T-helper 1 cell treated with Interleukin-12 subunit alpha and Interleukin-12 subunit beta and Interleukin-4 antibody, amounts not matched to agents 30 ng/mL and 1 ng/mL, for 36 hours (primary cell): ENCODE measurements around the gene DHX34. TPM values are rescaled to one million over a fixed set of nuclear protein-coding genes. Genes with fewer than 3 reads are reported as not detected.
"Not testable (repeated sequence)": the region's sequence is repeated elsewhere in the genome, so short reads cannot be mapped to it uniquely, and the experiment has no call there.

Experiments used
- intact Hi-C: fragments of 100-400 bp; cut with micrococcal nuclease; formaldehyde crosslinking; loops from one replicate; pipeline ENCODE4 v1.15.1; 2024
- total RNA-seq: library from RNA; stranded (reverse); gene quantifications from 2 replicates; pipeline ENCODE4 v1.2.3, GENCODE V29; 2022

DHX34 gene, protein sequence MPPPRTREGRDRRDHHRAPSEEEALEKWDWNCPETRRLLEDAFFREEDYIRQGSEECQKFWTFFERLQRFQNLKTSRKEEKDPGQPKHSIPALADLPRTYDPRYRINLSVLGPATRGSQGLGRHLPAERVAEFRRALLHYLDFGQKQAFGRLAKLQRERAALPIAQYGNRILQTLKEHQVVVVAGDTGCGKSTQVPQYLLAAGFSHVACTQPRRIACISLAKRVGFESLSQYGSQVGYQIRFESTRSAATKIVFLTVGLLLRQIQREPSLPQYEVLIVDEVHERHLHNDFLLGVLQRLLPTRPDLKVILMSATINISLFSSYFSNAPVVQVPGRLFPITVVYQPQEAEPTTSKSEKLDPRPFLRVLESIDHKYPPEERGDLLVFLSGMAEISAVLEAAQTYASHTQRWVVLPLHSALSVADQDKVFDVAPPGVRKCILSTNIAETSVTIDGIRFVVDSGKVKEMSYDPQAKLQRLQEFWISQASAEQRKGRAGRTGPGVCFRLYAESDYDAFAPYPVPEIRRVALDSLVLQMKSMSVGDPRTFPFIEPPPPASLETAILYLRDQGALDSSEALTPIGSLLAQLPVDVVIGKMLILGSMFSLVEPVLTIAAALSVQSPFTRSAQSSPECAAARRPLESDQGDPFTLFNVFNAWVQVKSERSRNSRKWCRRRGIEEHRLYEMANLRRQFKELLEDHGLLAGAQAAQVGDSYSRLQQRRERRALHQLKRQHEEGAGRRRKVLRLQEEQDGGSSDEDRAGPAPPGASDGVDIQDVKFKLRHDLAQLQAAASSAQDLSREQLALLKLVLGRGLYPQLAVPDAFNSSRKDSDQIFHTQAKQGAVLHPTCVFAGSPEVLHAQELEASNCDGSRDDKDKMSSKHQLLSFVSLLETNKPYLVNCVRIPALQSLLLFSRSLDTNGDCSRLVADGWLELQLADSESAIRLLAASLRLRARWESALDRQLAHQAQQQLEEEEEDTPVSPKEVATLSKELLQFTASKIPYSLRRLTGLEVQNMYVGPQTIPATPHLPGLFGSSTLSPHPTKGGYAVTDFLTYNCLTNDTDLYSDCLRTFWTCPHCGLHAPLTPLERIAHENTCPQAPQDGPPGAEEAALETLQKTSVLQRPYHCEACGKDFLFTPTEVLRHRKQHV
- 15.9 and 16.6 TPM in 2 replicates for total RNA-seq

DNA sequence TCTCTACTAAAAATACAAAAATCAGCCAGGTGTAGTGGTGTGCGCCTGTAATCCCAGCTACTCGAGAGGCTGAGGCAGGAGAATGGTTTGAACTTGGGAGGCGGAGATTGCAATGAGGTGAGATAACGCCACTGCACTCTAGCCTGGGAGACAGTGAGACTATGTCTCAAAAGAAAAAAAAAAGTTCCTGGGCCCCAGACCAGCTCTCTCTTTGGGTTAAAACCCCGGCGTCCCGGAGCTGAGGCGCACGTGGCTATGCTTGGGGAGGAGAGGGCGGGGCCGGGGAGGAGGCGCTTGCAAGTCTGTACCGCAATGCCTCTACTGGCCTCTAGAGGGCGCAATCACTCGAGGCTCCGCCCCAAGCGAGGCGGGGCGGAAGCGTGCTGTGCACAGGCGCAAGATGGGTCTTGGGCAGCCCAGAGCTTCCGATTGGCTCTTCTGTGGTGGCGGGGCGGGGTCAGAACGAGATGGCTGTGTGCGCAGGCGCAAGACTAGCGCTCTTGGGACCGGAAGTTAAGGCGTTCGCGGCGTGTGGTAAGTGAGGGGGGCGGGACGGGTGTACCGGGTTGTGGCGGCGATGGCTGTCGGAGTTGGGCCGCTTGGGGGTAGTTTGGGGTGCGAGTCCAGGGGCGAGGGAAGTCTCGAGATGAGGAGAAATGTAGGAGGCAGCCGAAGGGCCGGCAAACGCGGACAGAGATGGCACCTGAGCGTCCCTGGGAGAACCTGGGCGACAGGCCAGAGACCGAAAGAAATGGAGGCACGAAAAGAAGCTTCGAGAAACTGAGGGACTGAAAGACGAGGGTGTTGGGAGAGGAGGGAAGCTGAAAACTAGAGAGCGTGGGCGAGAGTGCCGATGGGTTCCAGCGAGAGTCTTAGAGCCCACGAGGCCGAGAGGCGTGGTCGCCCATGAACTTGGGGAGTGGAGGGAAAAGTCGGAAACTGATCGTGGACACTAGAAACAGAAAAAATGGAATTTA is at the start of gene DHX34:
Gene DHX34, plus strand, starts transcription at position 497 of the 977 bp plus-strand sequence. CDS start 3,716 bp downstream, outside the sequence.
- intact Hi-C loops = loop anchor here (1.0 to 5.0 kb wide), 15 partner anchors 42 to 1014 kb away; partner anchors contain the start of genes ARHGAP35, CALM3, INAFM1 and KPTN

DNA sequence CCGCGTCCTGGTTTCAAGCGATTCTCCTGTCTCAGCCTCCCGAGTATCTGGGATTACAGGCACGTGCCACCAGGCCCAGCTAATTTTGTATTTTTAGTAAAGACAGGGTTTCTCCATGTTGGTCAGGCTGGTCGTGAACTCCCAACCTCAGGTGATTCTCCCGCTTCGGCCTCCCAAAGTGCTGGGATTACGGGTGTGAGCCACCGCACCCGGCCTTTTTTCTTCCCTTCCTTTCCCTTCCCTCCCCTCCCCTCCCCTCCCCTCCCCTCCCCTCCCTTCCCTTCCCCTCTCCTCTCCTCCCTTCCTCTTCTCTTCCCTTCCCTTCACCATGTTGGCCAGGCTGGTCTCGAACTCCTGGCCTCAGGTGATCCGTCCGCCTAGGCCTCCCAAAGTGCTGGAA is 48.2 kb upstream of the DHX34 start:
- intact Hi-C loops = not testable (repeated sequence)

DNA sequence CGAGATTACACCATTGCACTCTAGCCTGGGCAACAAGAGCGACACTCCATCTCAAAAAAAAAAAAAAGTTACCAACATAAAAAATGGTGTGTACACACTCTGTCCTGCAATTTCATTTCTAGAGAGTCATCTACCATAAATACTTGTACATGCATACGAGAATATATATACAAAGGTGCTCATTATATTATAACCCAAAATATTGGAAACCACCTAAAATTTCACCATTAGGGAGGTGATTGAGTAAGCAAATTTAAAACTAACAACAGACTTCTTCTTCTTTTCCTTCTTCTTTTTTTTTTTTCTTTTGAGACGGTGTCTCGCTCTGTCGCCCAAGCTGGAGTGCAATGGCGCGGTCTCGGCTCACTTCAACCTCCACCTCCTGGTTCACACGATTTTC is 46.9 kb upstream of the DHX34 start:
- intact Hi-C loops = no loop called here

DNA sequence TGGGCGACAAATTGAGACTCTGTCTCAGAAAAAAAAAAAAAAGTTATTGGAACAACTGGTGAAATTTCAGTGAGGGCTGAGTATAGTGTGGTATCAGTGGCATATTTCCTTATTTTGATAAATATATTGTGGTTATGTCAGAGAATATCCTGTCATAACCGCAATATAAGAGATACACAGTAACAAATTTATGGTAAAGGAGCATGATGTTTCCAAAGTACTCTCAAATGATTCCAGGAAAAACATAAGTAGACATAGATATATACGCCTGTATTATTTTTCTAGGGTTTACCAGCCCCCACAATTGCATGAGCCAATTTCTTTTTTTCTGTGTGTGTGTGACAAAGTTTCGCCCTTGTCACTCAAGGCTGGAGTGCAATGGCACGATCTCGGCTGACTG is 45.1 kb upstream of the DHX34 start:
- intact Hi-C loops = loop anchor here (2.0 kb wide), 1 partner anchor 87 kb away; no protein-coding TSS in a partner anchor

DNA sequence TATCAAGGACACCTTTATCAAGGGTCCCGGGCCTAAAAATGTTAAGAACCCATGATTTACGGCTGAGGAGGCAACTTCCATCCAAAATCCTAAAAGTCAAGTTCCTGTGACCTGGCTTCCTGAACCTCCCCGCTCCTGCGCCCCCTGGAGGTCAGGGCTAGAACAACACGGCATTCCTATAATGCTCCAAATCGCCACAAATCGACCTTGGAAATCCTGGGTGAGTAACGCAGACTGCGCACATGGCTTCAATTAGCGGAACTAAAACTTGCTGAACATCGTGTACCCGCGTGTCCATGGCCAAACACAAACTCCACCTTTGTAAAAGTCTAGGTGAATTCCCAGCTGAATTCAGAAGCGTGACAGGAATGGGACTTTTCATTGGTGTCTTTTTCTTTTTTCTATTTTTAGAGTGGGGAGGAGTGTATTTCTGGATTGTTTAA is 43.8 kb upstream of the DHX34 start:
- intact Hi-C loops = loop anchor here (2.0 kb wide), 1 partner anchor 85 kb away; no protein-coding TSS in a partner anchor

DNA sequence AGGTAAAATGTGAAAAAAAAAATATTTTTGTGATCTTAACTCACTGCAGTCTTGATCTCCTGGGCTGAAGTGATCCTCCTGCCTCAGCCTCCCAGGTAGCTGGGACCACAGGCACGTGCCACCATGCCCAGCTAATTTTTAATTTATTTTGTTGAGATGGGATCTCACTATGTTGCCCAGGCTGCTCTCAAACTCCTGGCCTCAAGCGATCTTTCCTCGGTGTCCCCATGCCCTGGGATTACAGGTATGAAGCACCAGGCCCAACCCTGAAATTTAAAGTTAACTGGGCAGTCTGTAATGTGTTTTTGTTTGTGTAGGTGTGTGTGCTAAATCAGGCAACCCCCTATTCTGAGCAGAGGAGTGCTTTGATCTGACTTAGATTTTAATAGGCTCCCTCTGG is 42.8 kb upstream of the DHX34 start:
- intact Hi-C loops = no loop called here

DNA sequence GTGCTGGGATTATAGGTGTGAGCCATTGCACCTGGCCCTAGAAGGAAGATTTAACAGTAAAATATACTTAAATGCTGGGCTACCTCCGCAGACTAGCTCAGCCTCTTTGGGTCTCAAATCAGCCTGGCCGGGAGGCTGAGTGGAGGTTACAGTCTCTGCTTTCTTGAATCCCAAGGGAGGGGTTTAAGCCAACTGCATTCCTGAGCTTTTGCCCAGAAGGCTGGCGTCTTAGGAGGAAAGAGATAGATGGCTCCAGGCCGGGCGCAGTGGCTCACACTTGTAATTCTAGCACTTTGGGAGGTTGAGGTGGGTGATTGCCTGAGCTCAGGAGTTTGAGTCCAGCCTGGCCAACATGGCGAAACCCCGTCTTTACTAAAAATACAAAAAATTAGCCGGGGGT is 40.1 kb upstream of the DHX34 start:
- intact Hi-C loops = no loop called here

DNA sequence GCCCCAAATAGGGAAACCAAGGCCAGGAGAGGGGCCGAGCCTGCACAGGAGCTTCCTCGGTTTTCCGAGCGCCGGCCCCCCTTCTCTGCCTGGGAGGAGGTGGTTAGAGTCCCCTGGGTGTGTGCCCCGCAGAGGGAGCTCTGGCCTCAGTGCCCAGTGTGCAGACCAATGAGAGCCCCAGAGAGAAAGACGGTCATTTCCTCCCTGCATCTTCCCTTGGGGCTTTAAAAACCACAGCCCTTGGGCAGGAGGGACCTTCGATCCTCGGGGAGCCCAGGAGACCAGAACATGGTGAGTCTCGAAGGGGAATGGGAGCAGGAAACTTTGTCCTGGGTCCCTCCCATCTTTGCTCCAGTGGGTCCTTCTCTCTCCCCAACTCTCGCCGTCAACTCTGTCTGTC is 39.5 kb upstream of the DHX34 start, which contains the start of gene C5AR1:
Gene C5AR1, plus strand, starts transcription at position 254 of the 400 bp plus-strand sequence. Its CDS starts 35 bp downstream, at position 289.
- intact Hi-C loops = no loop called here

DNA sequence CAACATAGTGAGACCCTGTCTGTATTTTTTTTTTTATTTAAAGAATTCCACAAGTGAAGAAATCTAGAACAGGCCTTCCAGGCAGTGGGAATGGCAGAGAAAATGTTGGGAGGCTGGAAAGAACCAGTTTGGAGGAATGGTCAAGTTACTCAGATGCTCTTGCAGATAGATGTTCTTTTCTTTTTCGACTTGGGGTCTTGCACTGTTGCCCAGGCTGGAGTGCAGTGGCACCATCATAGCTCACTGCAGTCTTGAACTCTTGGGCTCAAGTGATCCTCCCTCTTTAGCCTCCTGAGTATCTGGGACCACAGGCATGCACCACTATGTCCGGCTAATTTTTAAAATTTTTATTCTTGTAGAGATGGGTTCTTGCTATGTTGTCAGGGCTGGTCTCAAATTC is 38.8 kb upstream of the DHX34 start:
- intact Hi-C loops = no loop called here

DNA sequence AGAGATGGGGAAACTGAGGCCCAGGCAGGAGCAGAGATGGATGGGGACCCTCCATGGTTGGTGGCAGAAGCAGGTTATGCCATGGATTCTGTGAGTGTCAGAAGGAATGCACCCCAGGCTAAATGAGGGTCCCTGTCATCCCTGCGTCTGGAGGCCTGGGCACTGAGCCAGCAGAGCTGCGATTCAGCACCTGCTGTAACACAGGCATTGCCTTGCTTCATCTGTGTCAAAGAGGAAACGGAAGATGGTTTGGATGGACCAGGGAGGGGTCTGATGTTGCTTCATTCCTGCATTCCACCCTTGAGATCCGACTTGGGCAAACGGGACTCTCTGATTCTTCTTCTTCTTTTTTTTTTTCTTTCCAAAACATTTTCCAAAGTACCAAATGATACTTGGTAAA is 38.3 kb upstream of the DHX34 start:
- intact Hi-C loops = no loop called here

DNA sequence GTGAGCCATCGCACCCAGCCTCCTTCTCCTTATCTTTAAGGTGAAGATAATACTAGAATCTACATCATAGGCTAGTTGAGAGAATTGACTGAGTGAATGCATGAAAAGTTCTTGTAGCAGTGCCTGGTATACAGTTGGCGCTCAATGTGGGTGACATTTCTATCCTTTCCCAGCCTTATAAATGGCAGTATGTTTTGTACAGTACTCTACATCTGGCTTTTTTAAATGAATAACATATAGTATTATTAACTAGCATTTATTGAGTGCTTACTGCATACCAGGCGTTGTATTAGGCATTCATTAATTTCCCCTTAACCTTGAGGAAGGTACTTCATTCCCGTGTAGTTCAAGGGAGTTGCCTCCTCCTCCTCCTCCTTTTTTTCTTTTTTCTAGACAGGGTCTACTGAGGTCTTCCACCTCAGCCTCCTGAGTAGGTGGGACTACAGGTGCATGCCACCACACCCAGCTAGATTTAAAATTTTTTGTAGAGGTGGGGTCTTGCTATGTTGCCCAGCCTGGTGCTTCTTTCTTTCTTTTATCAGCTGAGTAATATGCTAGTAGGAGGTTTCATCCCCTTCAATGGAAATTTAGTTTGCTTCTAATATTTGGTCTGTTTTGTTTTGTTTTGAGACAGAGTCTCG is 36.6 kb upstream of the DHX34 start:
- intact Hi-C loops = no loop called here

DNA sequence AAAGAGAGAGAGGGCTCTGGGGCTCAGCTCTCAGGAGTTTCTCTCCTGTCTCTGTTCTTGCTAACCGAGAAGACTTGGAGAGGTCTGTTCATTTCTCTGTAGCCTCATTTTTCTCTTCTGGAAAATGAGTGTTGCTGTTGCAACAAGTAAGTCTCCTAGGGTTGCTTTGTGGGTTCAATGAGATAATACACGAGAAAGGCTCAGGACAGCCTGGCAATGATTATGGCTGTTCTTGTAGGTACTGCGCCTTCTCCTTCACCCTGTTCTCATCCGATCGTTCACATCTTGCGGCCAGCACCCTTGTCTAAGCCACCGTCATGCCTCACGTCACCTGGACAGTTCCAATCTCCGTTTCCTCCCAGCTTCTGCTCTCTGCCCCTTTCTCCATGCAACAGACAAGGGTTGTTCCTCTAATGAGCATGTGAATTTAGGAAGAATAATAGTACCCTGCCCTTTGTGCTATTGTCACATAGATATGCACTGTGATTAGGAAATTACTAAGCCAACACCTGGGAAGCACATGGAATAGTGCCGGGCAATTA is 35.3 kb upstream of the DHX34 start:
- intact Hi-C loops = no loop called here

DNA sequence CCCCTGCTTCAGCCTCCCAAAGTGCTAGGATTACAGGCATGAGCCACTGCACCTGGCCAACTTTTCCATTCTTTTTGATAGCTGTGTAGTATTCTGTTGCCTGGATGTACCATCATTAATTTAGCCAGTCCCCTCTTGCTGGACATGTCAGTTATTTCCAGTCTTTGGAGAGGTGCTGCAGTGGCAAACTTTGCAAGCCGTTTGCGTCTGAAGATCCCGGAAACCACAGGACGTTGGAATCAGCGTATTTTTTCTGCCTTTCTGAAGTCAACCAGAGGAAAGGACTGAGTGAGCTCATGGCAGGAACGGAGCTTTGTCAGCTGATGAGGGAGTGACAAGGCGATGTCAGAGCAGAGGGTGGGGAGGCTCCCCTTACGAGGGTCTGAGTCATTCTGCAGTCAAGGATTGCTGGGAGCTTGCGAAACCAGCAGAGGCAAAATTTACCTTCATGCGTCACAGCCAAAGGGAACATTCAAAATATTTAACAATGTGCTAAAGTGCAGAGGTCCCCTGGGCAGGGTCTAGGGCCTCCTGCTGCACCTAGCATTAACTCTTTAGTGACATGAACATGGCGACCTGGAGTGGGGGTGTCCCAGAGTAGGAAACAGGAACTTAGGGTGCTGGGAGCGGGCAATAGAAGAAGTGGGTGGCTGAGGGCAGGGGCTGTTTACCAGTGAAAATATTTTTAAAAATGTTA is 33.8 kb upstream of the DHX34 start:
- intact Hi-C loops = no loop called here

DNA sequence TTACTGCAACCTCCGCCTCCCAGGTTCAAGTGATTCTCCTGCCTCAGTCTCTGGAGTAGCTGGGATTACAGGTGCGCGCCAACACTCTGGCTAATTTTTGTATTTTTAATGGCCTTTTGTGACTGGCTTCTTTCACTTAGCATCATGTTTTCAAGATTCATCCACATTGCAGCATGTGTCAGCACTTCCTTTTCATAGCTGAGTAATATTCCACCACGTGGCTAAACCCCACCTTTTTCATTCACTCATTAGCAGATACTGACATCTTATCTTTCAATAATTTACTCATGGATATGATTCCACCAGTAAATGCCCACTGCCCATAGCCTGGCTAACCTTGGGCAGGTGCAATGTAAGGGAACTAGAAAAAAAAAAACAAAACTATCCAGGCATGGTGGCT is 32.6 kb upstream of the DHX34 start:
- intact Hi-C loops = no loop called here

DNA sequence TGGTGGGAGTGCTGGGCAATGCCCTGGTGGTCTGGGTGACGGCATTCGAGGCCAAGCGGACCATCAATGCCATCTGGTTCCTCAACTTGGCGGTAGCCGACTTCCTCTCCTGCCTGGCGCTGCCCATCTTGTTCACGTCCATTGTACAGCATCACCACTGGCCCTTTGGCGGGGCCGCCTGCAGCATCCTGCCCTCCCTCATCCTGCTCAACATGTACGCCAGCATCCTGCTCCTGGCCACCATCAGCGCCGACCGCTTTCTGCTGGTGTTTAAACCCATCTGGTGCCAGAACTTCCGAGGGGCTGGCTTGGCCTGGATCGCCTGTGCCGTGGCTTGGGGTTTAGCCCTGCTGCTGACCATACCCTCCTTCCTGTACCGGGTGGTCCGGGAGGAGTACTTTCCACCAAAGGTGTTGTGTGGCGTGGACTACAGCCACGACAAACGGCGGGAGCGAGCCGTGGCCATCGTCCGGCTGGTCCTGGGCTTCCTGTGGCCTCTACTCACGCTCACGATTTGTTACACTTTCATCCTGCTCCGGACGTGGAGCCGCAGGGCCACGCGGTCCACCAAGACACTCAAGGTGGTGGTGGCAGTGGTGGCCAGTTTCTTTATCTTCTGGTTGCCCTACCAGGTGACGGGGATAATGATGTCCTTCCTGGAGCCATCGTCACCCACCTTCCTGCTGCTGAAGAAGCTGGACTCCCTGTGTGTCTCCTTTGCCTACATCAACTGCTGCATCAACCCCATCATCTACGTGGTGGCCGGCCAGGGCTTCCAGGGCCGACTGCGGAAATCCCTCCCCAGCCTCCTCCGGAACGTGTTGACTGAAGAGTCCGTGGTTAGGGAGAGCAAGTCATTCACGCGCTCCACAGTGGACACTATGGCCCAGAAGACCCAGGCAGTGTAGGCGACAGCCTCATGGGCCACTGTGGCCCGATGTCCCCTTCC is 28.9 kb upstream of the DHX34 start:
- intact Hi-C loops = no loop called here

DNA sequence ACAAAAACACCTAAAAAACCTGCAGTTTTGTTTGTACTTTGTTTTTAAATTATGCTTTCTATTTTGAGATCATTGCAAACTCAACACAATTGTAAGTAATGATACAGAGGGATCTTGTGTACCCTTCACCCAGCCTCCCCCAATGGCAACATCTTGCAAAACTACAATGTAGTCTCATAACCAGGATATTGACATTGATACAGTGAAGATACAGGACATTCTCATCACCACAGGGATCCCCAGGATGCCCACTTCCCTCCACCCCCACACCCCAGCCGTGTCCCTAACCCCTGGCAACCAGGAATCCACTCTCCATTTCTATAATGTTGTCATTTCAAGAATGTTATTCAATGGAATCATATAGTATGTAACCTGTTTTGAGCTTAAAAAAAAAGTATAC is 27.5 kb upstream of the DHX34 start:
- intact Hi-C loops = no loop called here

DNA sequence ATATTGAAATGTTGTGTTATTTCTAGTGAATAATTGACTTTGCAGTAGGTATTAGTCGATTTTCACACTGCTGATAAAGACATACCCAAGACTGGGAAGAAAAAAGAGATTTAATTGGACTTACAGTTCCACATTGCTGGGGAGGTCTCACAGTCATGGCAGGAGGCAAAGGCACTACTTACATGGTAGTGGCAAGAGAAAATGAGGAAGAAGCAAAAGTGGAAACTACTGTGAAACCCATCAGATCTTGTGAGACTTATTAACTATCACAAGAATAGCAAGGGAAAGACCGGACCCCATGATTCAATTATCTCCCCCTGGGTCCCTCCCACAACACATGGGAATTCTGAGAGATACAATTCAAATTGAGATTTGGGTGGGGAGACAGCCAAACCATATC is 27.1 kb upstream of the DHX34 start:
- intact Hi-C loops = no loop called here

DNA sequence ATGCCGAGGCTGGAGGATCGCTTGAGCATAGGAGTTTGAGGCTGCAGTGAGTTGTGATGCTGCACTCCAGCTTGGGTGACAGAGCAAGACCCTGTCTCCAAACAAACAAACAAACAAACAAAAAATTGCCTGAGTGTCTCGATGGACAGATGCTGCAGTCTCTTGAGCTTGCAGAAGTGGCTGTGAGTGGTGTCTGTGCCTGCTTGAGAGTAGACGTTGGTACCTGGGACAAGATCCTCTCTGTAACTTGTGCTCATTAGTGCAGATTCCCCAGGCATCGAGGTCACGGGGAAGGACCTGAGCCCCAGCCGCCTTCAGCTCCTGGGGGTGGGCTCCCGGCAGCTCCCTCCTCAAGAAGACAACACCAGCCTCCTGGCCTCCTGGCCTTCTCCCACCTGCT is 25.7 kb upstream of the DHX34 start:
- intact Hi-C loops = no loop called here
